HL-60 (cell line): ENCODE measurements around the gene RUNX2.

Source experiments
- CTCF ChIP-seq: IDR thresholded peaks from one replicate; pipeline ENCODE4 v1.5.1; 2011; ENCODE audit warnings: low read length, control low read depth, inconsistent platforms; ENCODE audit not compliant: insufficient read depth
- GABPA ChIP-seq: IDR thresholded peaks from 2 replicates; pipeline ENCODE4 v1.6.1; 2012; ENCODE audit warnings: low read depth
- POLR2AphosphoS5 ChIP-seq: IDR thresholded peaks from 2 replicates; pipeline ENCODE4 v1.6.1; 2012; ENCODE audit warnings: low read depth
- REST ChIP-seq: IDR thresholded peaks from 2 replicates; pipeline ENCODE4 v1.6.1; 2012; ENCODE audit warnings: low read depth; ENCODE audit not compliant: insufficient replicate concordance
- SPI1 ChIP-seq: IDR thresholded peaks from 2 replicates; pipeline ENCODE4 v1.6.1; 2012; ENCODE audit warnings: low read depth, mild to moderate bottlenecking, borderline replicate concordance

GRCh38 chr6:45590226-45590625 is 262.1 kb downstream of the RUNX2 start:
- TF ChIP-seq CTCF (no peak), GABPA (no peak), POLR2AphosphoS5 (no peak), SPI1 (no peak), REST (no peak)
